Left forelimb (tissue), 1 donor: ENCODE data around the gene PITPNC1.
"Not testable (repeated sequence)": the region's sequence is repeated elsewhere in the genome, so short reads cannot be mapped to it uniquely, and the experiment has no call there.

Source experiments
- DNase-seq: peaks from one replicate; pipeline ENCODE4 v3.0.0-alpha.2; 2018; ENCODE audit warnings: low spot score

Gene PITPNC1

DNA sequence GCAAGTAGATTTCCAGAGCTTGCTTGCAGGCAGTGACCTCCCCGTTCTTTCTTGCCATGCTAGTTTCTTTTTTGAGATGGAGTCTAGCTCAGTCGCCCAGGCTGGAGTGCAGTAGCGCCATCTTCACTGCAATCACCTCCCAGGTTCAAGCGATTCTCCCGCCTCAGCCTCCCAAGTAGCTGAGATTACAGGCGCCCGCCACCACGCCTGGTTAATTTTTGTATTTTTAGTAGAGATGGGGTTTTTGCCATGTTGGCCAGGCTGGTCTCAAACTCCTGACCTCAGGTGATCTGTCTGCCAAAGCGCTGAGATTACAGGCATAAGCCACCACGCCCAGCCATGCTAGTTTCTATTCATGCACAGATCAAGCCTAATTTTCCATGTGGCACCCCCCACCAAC is 139.5 kb downstream of the PITPNC1 start:
- DNase-seq: not testable (repeated sequence)

DNA sequence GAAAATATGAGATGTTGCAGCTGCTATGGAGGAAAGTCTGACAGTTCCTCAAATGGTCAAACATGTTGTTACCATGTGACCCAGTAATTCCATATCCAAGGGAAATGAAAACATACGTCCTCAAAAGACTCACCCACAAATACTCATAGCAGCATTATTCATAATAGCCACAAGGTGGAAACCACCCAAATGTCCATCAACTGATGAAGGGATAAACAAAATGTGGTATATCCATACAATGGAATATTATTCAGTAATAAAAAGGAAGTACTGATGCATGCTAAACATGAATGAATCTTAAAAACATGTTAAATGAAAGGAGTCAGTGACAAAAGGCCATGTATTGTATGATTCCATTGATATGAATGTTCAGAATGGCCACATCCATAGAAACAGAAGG is 140.2 kb downstream of the PITPNC1 start:
- no peak for DNase-seq

DNA sequence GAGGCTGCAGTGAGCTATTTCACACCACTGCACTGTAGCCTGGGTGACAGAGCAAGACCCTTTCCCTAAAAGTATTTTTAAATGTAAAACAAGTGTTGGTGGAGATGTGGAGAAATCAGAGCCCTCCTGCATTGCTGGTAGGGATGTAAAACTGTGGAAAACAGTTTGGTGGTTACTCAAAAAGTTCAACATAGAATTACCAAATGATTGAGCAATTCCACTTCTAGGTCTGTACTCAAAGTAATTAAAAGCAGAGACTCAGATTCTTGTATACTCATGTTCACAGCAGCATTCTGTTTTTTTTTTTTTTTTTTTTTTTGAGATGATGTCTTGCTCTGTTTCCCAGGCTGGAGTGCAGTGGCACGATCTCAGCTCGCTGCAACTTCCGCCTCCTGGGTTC is 141.8 kb downstream of the PITPNC1 start:
- DNase-seq: no peak

DNA sequence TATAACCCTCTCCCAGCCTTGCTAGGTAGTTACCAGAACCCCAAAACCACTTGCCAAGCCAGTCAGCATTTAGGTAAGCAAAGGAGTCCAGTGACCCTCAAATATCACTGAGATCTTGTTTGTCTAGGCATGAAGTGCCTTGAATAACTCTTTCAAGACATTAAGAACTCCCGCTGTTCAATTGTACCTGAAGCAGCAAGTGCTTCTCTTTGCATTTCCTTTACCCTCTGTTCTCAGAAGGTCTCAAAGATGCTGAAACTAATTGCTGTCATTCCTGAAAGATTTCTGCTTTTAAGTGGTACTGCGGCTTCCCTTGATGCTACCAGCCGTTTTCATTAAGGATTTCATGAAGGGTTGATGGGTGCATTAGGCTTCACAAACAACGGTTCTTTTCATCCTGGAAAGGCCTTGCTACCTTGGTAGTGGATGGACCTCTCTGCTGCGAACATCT is 142.7 kb downstream of the PITPNC1 start:
- no peak for DNase-seq

DNA sequence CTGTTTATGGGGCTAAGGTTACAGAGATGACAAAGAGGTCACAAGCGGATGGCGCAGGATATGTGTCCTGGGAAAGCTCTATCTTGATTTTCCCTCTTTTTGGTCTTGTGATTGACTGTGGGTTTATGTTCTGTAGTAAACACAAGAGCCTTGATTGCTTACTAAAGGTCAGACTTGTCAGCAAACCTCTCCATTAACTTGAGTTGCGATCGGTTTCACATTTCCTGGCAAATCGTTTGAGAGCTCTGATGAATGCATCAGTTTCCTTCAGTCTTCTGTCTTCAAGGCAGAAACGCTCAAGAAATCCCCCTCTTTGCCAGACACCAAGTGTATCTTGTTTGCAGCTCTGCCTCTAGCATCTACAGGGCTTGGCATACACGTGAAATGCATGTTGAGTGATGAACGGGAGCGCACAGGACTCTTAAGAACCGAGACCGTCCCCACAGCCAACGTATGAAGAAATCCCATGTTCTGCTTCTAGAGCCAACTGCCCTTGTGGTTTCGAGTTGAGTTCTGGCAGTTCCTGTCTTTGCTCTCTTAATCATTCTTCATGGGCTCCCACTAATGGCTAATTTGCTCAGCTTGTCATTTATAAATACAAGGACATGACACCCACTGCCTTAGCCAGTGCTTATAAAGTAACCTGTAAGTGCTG is 143.3 kb downstream of the PITPNC1 start:
- no peak for DNase-seq

DNA sequence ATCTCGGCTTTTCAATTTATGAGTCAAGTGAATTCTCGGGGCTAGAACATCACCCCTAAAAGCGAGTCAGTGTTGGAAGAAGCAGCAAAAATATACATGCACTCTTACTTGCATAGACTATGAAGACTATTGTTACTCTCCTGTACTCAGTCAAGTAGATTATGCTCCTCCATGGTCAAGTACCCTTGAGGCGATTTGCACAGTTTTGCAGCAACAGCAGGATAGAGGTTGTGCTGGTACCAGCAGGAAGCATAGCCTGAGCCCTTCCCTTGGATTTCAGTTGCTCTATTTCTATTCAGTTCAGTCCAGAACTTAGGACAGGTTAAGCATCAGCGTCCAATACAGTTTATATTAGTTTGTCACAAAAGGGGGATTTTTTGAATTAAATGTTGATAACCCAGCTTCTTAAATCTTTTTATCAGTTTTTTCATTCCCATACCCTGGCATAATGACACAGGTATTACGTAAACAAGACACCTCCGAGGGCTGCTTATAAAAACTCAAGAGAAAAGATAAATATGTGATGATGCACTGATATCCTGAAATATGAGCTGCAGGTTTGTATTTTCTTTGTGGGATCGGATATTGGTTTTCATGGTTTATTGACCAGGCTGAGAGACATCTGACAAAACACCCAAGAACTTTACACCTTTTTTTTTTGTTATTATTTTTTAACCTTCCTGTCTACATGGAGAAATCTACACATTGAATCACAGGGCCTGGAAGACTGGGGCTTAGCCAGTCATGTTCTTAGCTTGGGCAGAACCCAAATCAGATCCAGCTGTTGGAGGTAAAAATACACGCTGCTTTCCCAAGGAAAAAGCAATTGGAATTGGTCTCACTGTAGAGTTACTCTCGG is 144.1 kb downstream of the PITPNC1 start:
- DNase-seq: no peak

DNA sequence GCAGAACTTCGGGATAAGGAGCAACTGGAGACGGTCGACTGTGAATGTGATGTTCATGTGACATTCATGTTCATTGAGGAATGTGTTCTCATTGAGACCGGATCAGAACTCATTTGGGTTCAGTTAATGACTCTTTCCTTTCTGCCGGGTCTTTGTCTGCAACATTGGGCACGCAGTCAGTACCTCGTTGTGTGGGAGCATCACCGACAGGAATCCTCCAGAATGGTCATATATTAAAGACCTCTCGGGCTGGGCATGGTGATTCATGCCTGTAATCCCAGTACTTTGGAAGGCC is 144.6 kb downstream of the PITPNC1 start:
- DNase-seq: no peak

DNA sequence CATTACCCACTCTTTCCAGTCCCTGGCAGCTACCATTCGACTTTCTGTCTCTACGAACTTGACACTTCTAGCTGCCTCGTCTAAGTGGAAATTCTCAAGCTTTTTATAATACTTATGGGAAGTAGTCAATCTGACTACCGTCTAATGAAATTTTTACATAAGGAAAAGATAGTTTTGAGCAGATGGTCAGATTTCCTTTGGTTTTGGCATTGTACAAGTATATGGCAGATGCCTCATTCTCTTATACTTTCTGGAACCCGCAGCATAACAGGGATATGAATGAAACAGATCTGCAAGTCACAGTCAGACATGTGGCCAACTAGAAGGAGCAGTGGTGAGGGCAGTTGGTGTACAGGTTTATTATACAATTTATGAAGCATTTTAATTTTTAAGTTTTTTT is 146.0 kb downstream of the PITPNC1 start:
- no peak for DNase-seq

DNA sequence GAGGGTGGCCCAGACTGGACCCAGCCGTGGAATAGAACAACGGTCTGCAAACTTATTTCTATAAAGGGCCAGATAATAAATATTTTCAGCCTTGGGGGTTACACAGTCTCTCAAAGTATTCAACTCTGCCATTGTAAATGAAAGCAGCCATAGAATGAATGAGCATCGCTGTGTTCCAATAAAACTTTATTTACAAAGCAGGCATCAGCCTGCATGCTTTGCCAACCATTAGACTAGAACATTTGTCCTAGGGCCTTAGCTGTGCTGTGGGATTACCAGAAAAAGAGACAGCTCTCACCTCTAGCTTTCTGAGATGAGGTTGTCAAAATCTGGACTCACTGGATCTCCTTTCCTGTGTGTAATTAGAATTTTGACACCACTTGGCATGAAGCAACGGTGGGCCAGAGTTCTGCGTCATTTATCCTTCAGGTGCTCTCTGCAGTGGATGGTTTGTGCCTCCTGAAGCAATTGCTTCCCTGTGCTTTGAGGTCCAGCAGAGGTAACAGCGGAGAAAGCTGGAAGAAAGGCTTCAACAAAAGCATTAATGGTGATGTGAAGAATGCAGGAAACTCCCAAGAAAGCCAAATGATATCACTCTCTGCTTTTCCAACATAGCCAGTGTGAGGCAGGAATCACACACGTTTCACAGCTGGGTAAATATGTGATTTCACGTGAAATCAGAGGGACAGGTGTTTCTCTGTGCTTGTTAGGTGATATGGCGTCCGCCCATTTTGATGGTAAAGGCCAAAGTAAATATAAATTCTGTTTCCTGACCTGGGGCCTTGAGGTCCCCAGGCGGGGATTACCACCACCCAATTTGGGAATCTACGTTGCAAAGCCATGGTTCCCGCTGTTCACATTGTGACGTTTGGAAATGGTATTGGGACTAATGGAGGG is 148.4 kb downstream of the PITPNC1 start:
- no peak for DNase-seq

DNA sequence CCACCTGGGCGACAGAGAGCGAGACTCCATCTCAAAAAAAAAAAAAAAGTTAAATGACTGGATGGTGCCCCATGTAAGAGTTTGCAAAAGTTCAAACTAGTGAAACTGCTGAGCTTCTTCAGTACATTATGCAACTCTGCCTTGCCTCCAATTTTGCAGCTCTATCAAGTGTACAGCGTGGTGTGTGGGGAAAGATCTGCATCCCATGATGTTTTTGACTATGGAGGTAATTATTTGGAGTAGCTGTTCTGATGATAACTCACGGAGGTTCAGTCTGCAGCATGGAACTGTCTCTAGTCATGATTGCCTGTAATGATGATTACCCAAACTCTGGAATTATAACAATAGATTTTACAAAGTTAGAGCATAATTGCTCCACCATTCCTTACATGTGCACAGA is 149.6 kb downstream of the PITPNC1 start:
- no peak for DNase-seq

DNA sequence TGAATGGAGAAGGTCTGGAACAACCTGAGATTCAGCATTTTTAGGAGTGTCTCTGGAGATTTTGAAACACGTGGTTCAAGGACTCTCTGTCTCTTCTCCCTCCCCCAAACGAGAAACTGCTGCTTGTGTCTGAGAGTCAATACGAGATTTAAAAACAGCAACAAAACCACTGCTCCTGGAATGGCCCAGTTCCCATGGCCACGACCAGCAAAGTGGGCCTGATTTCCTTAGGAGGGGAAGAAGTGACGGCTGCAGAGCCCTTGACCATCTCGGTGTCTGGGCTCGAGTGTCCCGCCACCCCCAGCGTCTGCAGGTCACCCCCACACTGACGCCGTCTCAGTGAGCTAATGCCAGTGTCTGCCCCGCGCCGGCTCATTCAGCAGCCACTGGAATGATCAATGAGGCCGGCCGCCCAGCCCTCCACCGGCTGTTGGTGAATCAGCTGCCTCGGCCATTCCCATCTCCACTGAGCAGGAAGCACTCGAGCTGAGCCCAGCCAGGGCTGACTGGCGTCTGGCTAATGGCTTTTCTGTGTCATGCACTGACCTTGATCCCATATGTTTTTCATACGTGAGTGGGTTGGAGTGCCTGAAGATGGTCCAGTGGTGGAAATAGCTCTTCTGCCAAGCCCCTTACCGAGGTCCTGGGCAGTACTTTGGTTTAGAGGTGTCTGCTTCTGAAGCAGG is 151.8 kb downstream of the PITPNC1 start:
- DNase-seq: peak; percentile 82

DNA sequence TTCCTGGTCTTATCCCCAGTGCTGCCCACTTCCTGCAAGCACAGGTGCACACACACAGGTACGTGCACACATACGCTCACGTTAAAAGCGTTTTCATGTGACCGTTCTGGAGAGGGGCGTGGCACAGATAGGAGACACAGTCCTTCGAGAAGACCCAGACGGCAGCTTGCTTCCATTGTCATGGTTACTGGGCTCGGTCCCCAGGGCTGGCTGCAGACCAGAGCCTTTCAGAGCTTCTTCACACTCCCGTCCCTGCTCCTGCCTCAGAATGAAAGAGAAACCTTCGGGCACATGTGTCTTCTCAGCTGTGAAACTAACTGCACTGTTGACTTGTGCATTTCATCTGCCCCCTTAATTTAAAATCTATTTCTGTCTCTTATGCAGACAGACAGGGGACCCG is 154.2 kb downstream of the PITPNC1 start:
- DNase-seq: no peak

DNA sequence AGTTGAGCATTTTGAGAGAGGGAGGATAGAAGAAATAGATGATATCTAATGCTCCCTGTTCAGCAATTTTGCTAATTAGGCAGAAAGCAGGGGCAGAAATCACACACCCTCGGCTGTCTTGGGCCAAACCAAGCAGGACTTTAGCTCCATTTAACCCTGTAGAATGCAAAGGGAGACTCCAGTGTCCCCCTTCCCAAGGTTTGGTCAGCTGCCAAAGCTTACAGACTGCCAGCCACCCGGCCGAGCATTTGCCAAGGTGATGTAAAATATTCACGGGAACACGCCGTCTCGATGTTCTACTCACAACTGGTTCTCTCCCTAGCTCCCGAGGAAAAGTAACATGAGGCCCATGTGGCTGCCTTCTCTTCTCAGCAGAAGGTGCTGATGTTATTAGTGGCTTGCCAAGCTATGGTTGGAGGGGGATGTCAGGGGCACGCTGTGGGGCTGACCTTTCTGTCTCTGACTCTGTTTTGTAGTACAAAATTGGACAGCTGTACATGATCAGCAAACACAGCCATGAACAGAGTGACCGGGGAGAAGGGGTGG is 155.3 kb downstream of the PITPNC1 start:
- DNase-seq: no peak

DNA sequence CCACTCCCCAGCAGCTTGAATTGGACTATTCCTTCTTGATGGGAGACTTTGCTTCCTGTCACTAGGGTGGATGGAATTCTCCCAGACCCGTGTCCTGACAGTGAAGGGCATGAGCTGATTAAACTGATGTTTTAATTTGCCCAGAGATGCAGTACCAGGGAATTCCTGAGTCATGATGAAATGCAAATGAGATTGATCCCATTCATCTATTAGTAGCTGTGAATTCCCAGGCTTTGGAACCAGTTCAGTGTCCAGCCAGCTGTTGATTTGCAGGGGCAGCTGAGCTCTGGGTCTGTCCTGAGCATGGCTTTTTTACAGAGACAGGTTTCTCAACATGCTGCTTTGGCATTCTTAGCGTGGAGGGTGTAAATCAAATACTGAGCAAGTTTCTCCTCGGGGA is 157.9 kb downstream of the PITPNC1 start:
- DNase-seq: no peak

DNA sequence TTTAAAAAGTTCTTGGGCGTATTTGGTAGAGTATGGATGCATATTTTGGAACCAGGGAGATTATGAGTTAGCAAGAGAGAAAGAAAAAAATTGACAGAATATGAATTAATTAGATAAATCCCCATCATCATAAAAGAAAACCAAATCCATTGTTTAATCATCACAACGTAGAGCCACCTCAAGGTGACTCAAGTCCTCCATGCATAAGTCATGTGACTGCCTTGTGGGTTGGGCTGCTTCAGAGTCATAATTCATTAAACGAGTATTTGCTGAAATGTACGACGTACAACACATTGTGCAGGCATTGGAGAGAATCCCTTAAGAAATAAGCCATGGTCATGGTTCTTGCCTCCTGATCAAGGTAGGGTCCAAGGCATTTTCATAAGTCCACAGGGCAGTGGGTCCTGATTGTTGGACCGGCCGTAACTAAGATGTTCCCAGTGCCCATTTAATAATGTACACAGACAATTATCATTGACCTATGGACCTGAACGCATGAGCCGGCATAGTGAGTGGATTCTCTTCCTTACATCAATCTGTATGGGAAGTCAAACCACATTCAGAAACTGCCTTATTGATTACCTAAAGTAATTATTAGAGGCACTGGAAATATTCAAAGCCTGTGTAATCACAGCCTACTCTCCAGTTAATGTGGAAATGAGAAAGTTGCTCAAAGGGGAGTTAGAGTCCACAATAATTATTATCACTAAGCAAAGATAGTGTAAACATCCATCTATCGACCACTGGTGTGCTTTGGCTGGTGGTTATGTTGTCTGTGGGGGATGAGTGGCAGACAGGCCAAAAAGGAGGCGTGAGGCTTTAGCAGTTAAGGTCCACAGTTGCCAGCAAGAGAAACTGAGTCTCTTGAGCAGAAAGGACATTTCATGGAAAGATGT is 165.4 kb downstream of the PITPNC1 start:
- DNase-seq: no peak

DNA sequence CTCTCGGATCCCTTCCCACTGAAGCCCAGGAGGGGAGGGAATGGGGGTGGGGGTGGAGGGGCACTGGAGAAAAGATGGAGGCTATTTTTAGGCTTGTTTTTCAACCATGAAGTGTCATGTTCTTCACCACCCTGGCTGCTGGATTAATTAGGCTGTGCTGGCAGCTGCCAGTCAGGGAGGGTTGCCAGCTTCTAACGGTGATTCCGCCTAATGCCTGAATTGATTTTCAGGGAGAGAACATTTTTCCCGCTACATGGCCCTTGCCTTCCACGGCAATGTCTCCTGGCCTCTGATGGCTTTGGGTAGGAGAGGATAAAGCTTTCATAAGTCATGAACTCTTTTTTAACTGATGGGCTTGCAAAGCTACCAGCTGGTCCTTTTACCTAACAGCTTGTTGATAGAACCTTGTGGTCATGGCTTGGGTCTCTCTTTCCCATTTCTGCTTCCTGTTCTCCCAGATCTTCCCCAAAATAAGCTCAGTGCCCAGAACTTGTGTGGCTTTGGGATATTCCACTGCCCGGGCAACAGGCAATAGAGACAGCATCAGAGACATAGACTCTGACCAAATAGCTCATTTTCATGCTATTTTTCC is 167.4 kb downstream of the PITPNC1 start:
- DNase-seq: no peak

DNA sequence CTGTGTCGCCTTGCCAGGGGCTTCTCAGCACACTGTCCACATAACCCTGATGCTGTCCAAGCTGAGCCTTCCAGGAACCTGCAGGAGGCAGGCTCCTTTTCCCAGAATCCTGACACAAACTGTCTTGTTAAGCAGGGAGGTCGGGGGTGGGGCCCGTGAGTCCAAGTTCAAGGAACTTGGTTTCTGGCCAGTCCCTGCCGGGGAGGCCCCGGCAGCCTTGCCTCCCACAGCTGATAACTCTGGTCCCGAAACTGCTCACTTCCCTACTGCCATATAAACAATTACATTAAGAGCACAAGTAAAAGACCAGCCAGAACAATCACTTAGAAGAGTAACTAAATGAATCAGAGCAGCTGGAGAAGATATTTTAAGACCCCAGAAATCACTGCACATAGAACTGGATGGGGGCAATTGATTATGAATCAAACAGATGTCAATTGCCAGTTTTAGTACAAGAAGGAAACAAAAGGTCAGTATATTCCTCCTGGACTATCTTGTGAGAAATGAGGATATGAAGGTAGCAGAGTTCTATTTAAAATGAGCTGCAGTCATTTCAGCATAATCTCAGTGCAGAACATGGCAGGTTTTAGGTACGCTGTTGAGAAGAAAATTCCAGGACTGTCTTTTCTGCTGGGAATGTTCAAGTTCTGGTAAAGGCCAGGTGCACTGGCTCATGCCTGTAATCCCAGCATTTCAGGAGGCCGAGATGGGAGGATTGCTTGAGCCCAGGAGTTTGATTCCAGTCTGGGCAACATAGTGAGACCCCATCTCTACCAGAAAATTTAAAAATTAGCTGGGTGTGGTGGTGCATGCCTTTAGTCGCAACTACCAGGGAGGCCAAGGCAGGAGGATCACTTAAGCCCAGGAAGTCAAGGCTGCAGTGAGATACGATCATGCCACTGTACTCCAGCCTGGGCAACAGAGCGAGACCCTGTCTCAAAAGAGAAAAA is 169.8 kb downstream of the PITPNC1 start:
- no peak for DNase-seq

DNA sequence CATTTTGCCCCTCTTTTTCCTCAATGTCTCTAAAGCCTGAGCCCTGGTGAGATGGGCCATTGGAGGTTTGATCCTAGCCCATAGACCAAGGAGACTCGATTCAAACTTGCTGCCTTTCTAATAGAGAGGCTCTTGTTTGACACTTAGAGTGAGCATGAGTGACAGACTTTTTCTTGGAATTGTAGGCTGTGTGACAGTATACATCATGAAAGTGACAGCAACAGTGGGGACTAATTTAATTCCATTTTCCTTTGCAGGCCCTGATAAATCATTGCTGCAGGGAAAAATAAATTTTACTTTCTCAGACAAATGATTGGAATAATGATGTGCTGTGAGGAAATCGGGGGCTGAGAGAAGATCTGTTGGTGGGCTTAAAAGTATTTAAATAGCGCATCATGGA is 171.6 kb downstream of the PITPNC1 start:
- no peak for DNase-seq

DNA sequence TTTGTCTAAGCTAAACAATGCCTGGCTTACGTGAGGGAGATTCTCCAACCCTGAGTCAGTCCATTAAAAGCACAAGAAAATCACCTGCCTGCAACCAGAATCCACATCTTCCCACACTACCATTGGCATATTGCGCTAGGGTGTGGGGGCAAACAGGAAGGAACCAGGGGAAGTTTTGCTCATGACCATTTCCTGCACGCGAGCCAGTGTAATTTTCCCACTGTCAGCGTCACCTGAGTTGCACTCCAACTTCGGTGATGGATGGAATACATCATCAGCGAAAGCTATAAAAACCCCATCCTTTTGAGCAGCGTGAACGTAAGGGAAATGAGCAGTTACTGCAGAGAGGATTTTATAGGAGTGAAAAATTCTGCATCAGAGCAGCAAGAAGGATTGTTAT is 172.7 kb downstream of the PITPNC1 start:
- DNase-seq: no peak
